ENCODE results near the gene ZFTA. TPM values are rescaled to one million over a fixed set of nuclear protein-coding genes. Genes with fewer than 3 reads are reported as not detected.

The ZFTA gene
- 82.5 and 103 TPM in 2 replicates for polyA plus RNA-seq
- polyA minus RNA-seq: 110 and 123 TPM in 2 replicates

- peaks cover 55% of the 10 kb centered on the region for H3K79me2 ChIP-seq (replicated peaks; ENCODE audit: insufficient read depth, low read length)
- H3F3A ChIP-seq (ENCODE audit: insufficient read depth, low read length, poor library complexity, severe bottlenecking): no peaks in the 10 kb centered on the region
- H3K4me2 ChIP-seq (ENCODE audit: low read length): peak within 1 kb of the TSS; percentile 96
- H3K27me3 ChIP-seq (ENCODE audit: insufficient read depth, low read depth, low read length): no peaks in the 10 kb centered on the region
- peak within 1 kb of the TSS; percentile 88 for H3K9ac ChIP-seq (ENCODE audit: low read length)
- H3K9me3 ChIP-seq (ENCODE audit: low read length): no peaks in the 10 kb centered on the region
- peak within 1 kb of the TSS; percentile 85 for H3K27ac ChIP-seq (ENCODE audit: low read length)
- peak within 1 kb of the TSS; percentile 27 for H2AFZ ChIP-seq (ENCODE audit: low read depth, low read length)
- peak; percentile 69 for TF ChIP-seq RAD21 (conservative IDR thresholded peaks at IDR 0.05)
- no peak for TF ChIP-seq EZH2 (IDR thresholded peaks at IDR 0.05; ENCODE audit: borderline replicate concordance, insufficient read depth, low read length, poor library complexity, severe bottlenecking)
- TF ChIP-seq REST (IDR thresholded peaks at IDR 0.05; ENCODE audit: borderline replicate concordance): no peak
- peak; percentile 79 for TF ChIP-seq CTCF (IDR thresholded peaks at IDR 0.05; ENCODE audit: poor library complexity, severe bottlenecking)
- TF ChIP-seq POLR2AphosphoS5 (IDR thresholded peaks at IDR 0.05): peak; percentile 61
- TF ChIP-seq TAF1 (IDR thresholded peaks at IDR 0.05; ENCODE audit: low read depth): no peak
- TF ChIP-seq SMC3 (conservative IDR thresholded peaks at IDR 0.05; ENCODE audit: poor library complexity): peak; percentile 69
- peak; percentile 30 for TF ChIP-seq MXI1 (conservative IDR thresholded peaks at IDR 0.05; ENCODE audit: poor library complexity, severe bottlenecking)
- no peak for TF ChIP-seq EP300 (conservative IDR thresholded peaks at IDR 0.05; ENCODE audit: poor library complexity, severe bottlenecking)
- H3K36me3 ChIP-seq (ENCODE audit: insufficient read depth, low read length): no peaks in the 10 kb centered on the region
- peaks cover 3% of the 10 kb centered on the region for H4K20me1 ChIP-seq (ENCODE audit: insufficient read depth)
- peak within 1 kb of the TSS; percentile 93 for H3K4me3 ChIP-seq (ENCODE audit: low read length)
- H3K9me2 ChIP-seq (ENCODE audit: insufficient read depth, low read length): no peaks in the 10 kb centered on the region
Measured at GRCh38 chr11:63768237-63769041, at the start of gene ZFTA. TSS of gene ZFTA (minus strand) at chr11:63768775. CDS start at chr11:63768622, 153 bp downstream.

GRCh38 chr11:63817758-63818498, 49.4 kb upstream of the ZFTA start:
- Histone ChIP-seq H2AFZ (ENCODE audit: low read depth, low read length) (no peak overlapping the region), H3K4me2 (ENCODE audit: low read length) (no peak overlapping the region), H3K27ac (ENCODE audit: low read length) (no peak overlapping the region), H3F3A (ENCODE audit: insufficient read depth, low read length, poor library complexity, severe bottlenecking) (no peaks in the 10 kb centered on the region), H3K27me3 (ENCODE audit: insufficient read depth, low read depth, low read length) (no peaks in the 10 kb centered on the region), H3K79me2 (replicated peaks; ENCODE audit: insufficient read depth, low read length) (peaks cover 39% of the 10 kb centered on the region), H3K9ac (ENCODE audit: low read length) (no peak overlapping the region), H3K9me3 (ENCODE audit: low read length) (no peaks in the 10 kb centered on the region), H3K36me3 (ENCODE audit: insufficient read depth, low read length) (no peaks in the 10 kb centered on the region), H3K9me2 (ENCODE audit: insufficient read depth, low read length) (no peaks in the 10 kb centered on the region), H4K20me1 (ENCODE audit: insufficient read depth) (no peaks in the 10 kb centered on the region), H3K4me3 (ENCODE audit: low read length) (no peak overlapping the region)
- TF ChIP-seq REST (IDR thresholded peaks at IDR 0.05; ENCODE audit: borderline replicate concordance) (no peak), MXI1 (conservative IDR thresholded peaks at IDR 0.05; ENCODE audit: poor library complexity, severe bottlenecking) (no peak), EZH2 (IDR thresholded peaks at IDR 0.05; ENCODE audit: borderline replicate concordance, insufficient read depth, low read length, poor library complexity, severe bottlenecking) (no peak), POLR2AphosphoS5 (IDR thresholded peaks at IDR 0.05) (no peak), RAD21 (conservative IDR thresholded peaks at IDR 0.05) (no peak), TAF1 (IDR thresholded peaks at IDR 0.05; ENCODE audit: low read depth) (no peak)
